Kidney (tissue), 14 donors: Measurements from ENCODE around the gene FMO5. TPM values are rescaled to one million over a fixed set of nuclear protein-coding genes. Genes with fewer than 3 reads are reported as not detected.

Experiments
- DNase-seq, 5 donors: peaks; one replicate each; pipeline ENCODE4 v3.0.0-alpha.2; 2013 to 2020
- FAIRE-seq: peaks from 2 replicates; lab custom pipeline; 2012; peaks lifted over from hg19 to GRCh38; lab: Jason Lieb, UNC
- H3K27ac ChIP-seq, 2 donors: one replicate each; pipeline ENCODE4 v1.7.0; 2013; ENCODE audit warnings: low read depth in 2 of 2, low read length in 2 of 2, inconsistent platforms in 1 of 2
- H3K27me3 ChIP-seq: one replicate; pipeline ENCODE4 v1.7.1; 2013; ENCODE audit warnings: low read length, inconsistent platforms; ENCODE audit not compliant: control insufficient read depth, insufficient read depth
- H3K36me3 ChIP-seq, 3 donors: one replicate each; pipeline versions ENCODE4 v1.7.0 to v1.7.1; 2013; ENCODE audit warnings: low read length in 3 of 3, control low read depth in 1 of 3, inconsistent platforms in 1 of 3; ENCODE audit not compliant: insufficient read depth in 3 of 3, control insufficient read depth in 2 of 3
- H3K4me1 ChIP-seq, 3 donors: one replicate each; pipeline versions ENCODE4 v1.7.0 to v1.7.1; 2013; ENCODE audit warnings: low read length in 3 of 3, inconsistent platforms in 1 of 3, low read depth in 1 of 3; ENCODE audit not compliant: control insufficient read depth in 2 of 3, insufficient read depth in 2 of 3
- H3K4me3 ChIP-seq, 3 donors: one replicate each; pipeline versions ENCODE4 v1.7.0 to v1.8.1; 2013; ENCODE audit warnings: low read length in 3 of 3, control low read depth in 1 of 3, inconsistent platforms in 1 of 3
- H3K9ac ChIP-seq, 3 donors: one replicate each; pipeline versions ENCODE4 v1.7.0 to v1.7.1; 2013; ENCODE audit warnings: low read length in 3 of 3, control low read depth in 1 of 3, inconsistent platforms in 1 of 3
- H3K9me3 ChIP-seq, 3 donors: one replicate each; pipeline versions ENCODE4 v1.7.0 to v1.7.1; 2013; ENCODE audit warnings: low read length in 3 of 3, control low read depth in 1 of 3, inconsistent platforms in 1 of 3; ENCODE audit not compliant: control insufficient read depth in 2 of 3, insufficient read depth in 1 of 3
- intact Hi-C: fragments of 100-400 bp; cut with DNase I; formaldehyde crosslinking; loops from one replicate; pipeline ENCODE4 v1.11.1; 2022
- polyA plus RNA-seq: library from polyadenylated mRNA; stranded (reverse); fragments of 350-450 nt; fragmentation: Illumina TruSeq; extraction: RNeasy Lipid Tissue Mini Kit (QIAGEN cat#74804); gene quantifications from one replicate; pipeline ENCODE4 v1.2.3, GENCODE V29; 2014; ENCODE audit warnings: low read depth, low replicate concordance; ENCODE audit not compliant: insufficient read depth
- total RNA-seq: library from RNA; stranded (reverse); fragmentation: NEBNext Ultra II Directional; extraction: Animal tissue kit (Norgen Biotek cat#: 25700); gene quantifications from one replicate; pipeline ENCODE4 v1.2.1, GENCODE V29; 2021
- TF ChIP-seq, protein P1 (sequence below): IDR thresholded peaks from 3 replicates; pipeline ENCODE4 v1.5.1; 2012; ENCODE audit warnings: mild to moderate bottlenecking, moderate library complexity, borderline replicate concordance; ENCODE audit not compliant: insufficient read depth; ENCODE audit errors: extremely low read depth
- donor health status: control.
- donor health status: control.
- donor health status: control.
- donor health status: control.
- donor health status: control.
- donor health status: DM: yes; HTN: yes; CAD: no.
- donor health status: Normal renal cell carcinoma (clear cell type).

FMO5 gene
- total and polyA plus RNA-seq, 2 donors from 2014 or later = 9.5 to 12.3 TPM

DNA sequence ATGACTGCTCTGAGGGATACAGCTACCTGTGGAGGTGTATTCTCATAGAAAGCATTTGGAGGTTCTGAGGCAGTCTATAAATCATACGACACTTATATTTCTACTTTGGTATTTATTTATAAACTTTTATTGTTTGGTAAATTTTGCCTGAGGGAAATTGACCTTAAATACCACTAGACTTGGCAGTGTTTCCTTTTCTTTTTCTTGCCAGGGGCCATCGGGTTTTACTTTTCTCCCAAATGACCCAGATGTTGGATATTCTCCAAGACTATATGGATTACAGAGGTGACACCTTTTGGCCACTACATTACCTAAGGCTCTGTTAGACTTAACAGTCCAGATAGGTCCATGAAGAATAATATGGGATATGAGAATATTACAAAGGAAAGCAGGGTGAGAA lies 45.6 kb upstream of the FMO5 start:
- H3K36me3 ChIP-seq = peaks cover 4 to 26% (median 12%) of the 10 kb centered on the region in 3 donors
- FAIRE-seq = no peak

GRCh38 chr1:147267711-147268110 lies 42.6 kb upstream of the FMO5 start:
- H3K27me3 ChIP-seq = no peaks in the 10 kb centered on the region
- no peaks in the 10 kb centered on the region for H3K4me1 ChIP-seq
- TF ChIP-seq, protein P1, sequence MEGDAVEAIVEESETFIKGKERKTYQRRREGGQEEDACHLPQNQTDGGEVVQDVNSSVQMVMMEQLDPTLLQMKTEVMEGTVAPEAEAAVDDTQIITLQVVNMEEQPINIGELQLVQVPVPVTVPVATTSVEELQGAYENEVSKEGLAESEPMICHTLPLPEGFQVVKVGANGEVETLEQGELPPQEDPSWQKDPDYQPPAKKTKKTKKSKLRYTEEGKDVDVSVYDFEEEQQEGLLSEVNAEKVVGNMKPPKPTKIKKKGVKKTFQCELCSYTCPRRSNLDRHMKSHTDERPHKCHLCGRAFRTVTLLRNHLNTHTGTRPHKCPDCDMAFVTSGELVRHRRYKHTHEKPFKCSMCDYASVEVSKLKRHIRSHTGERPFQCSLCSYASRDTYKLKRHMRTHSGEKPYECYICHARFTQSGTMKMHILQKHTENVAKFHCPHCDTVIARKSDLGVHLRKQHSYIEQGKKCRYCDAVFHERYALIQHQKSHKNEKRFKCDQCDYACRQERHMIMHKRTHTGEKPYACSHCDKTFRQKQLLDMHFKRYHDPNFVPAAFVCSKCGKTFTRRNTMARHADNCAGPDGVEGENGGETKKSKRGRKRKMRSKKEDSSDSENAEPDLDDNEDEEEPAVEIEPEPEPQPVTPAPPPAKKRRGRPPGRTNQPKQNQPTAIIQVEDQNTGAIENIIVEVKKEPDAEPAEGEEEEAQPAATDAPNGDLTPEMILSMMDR = no peak
- H3K4me3 ChIP-seq = no peak overlapping the region
- H3K36me3 ChIP-seq = peaks cover 2 to 26% (median 17%) of the 10 kb centered on the region in 3 donors
- no peak overlapping the region for H3K9ac ChIP-seq
- no peaks in the 10 kb centered on the region for H3K9me3 ChIP-seq
- DNase-seq (no peak), FAIRE-seq (no peak)
- no peak overlapping the region for H3K27ac ChIP-seq
- intact Hi-C loops = no loop called here

More for the DNA sequence above, 45.6 kb upstream of the FMO5 start:
- Histone ChIP-seq H3K9ac (no peak overlapping the region), H3K4me1 (no peaks in the 10 kb centered on the region), H3K4me3 (no peak overlapping the region), H3K27me3 (no peaks in the 10 kb centered on the region), H3K27ac (no peak overlapping the region), H3K9me3 (no peaks in the 10 kb centered on the region)
- intact Hi-C loops = no loop called here
- TF ChIP-seq, protein P1 = no peak
- DNase-seq = no peak

DNA sequence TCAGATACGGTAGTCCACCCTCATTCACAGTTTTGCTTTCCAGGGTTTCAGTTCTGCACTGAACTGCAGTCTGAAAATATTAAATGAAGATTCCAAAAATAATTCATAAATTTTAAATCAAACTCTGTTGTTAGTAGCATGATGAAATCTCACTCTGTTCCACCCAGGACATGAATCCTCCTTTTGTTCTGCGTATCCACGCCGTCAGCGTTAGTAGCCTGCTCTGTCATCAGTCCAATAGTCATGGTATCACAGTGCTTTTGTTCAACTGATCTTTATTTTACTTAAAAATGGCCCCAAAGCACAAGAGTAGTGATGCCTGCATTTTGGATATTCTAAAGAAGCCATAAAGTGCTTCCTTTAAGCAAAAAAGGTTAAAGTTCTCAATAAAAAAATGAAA lies 41.2 kb upstream of the FMO5 start:
- H3K27me3 ChIP-seq = no peaks in the 10 kb centered on the region
- no peak overlapping the region for H3K9ac ChIP-seq
- intact Hi-C loops = no loop called here
- H3K4me3 ChIP-seq = no peak overlapping the region
- DNase-seq (no peak), FAIRE-seq (no peak)
- H3K4me1 ChIP-seq = no peaks in the 10 kb centered on the region
- TF ChIP-seq, protein P1 = no peak
- peaks cover 0 to 26% (median 17%) of the 10 kb centered on the region in 3 donors for H3K36me3 ChIP-seq
- no peak overlapping the region for H3K27ac ChIP-seq
- no peaks in the 10 kb centered on the region for H3K9me3 ChIP-seq

- peaks cover 2 to 31% (median 14%) of the 10 kb centered on the region in 3 donors for H3K36me3 ChIP-seq
- TF ChIP-seq, protein P1 = no peak
- no peak for FAIRE-seq
- H3K9me3 ChIP-seq = no peaks in the 10 kb centered on the region
- intact Hi-C loops = no loop called here
- H3K9ac ChIP-seq = no peak overlapping the region
- no peaks in the 10 kb centered on the region for H3K4me1 ChIP-seq
- no peak overlapping the region for H3K27ac ChIP-seq
- no peaks in the 10 kb centered on the region for H3K27me3 ChIP-seq
- H3K4me3 ChIP-seq = no peak overlapping the region
- no peak for DNase-seq
These were observed 39.1 kb upstream of the FMO5 start for GRCh38 chr1:147264158-147264768.
